Gastrocnemius medialis (tissue), 4 donors: ENCODE data around the gene PTGFRN.

Experiments
- CTCF ChIP-seq, 5 experiments: fragments of 450-650 bp in 3 of 5; fragments of 200-600 bp in 2 of 5; sonication (generic) in 2 of 5; IDR thresholded peaks in 4 of 5; conservative IDR thresholded peaks in 1 of 5; 1 replicate in 4 of 5; 2 replicates in 1 of 5; pipeline ENCODE4 v1.5.1; 2016 to 2019; ENCODE audit warnings: antibody characterized with exemption in 5 of 5, mild to moderate bottlenecking in 3 of 5, moderate library complexity in 3 of 5
- POLR2A ChIP-seq, 2 donors: fragments of 450-650 bp; IDR thresholded peaks; one replicate each; pipeline ENCODE4 v1.6.1; 2017; ENCODE audit warnings: antibody characterized with exemption in 2 of 2, mild to moderate bottlenecking in 2 of 2, moderate library complexity in 2 of 2

GRCh38 chr1:116906812-116907211 lies 2.9 kb upstream of the PTGFRN start:
- TF ChIP-seq CTCF (IDR thresholded peaks at IDR 0.05 in 4 of 5, conservative IDR thresholded peaks at IDR 0.05 in 1 of 5) (no peak), POLR2A (IDR thresholded peaks at IDR 0.05) (no peak)
